ENCODE measurements around the gene SLBP.

SLBP gene

GRCh38 chr4:1654216-1654955 lies 57.7 kb downstream of the SLBP start:
- H3K9me3 ChIP-seq (ENCODE audit: severe bottlenecking): no peaks in the 10 kb centered on the region
- DNase-seq: no peak
- H3K36me3 ChIP-seq: no peaks in the 10 kb centered on the region
- no peak overlapping the region for H3K27ac ChIP-seq
- TF ChIP-seq, protein P1, sequence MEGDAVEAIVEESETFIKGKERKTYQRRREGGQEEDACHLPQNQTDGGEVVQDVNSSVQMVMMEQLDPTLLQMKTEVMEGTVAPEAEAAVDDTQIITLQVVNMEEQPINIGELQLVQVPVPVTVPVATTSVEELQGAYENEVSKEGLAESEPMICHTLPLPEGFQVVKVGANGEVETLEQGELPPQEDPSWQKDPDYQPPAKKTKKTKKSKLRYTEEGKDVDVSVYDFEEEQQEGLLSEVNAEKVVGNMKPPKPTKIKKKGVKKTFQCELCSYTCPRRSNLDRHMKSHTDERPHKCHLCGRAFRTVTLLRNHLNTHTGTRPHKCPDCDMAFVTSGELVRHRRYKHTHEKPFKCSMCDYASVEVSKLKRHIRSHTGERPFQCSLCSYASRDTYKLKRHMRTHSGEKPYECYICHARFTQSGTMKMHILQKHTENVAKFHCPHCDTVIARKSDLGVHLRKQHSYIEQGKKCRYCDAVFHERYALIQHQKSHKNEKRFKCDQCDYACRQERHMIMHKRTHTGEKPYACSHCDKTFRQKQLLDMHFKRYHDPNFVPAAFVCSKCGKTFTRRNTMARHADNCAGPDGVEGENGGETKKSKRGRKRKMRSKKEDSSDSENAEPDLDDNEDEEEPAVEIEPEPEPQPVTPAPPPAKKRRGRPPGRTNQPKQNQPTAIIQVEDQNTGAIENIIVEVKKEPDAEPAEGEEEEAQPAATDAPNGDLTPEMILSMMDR (IDR thresholded peaks at IDR 0.05; ENCODE audit: low read depth, low read length): no peak
- no peaks in the 10 kb centered on the region for H3K27me3 ChIP-seq (ENCODE audit: insufficient read depth, low read depth, severe bottlenecking)
- H3K4me3 ChIP-seq (ENCODE audit: low read depth, low read length): no peak overlapping the region

DNA sequence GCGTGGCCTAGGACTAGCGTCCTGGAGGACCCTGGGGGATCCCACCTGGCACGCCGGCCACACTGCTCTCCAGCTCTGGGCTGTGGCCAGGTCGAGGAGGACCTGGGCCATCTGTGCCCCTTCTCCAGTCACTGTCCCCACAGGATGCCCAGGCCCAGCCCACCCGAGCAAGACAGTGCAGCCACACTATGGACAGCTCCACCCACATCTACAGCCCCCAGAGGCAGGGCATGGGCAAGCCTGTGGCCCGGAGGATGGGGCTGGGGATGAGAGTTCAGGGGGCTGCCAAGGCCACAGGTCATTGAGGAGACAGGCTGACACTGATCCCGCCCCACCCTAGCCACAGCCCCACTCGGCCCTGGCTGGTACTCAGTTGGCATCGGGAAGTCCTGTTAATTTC lies 58.3 kb downstream of the SLBP start:
- Histone ChIP-seq H3K9me3 (ENCODE audit: severe bottlenecking) (no peaks in the 10 kb centered on the region), H3K4me3 (ENCODE audit: low read depth, low read length) (no peak overlapping the region), H3K27me3 (ENCODE audit: insufficient read depth, low read depth, severe bottlenecking) (no peaks in the 10 kb centered on the region), H3K36me3 (no peaks in the 10 kb centered on the region), H3K27ac (no peak overlapping the region)
- DNase-seq: no peak
- TF ChIP-seq, protein P1 (IDR thresholded peaks at IDR 0.05; ENCODE audit: low read depth, low read length): no peak

- Histone ChIP-seq H3K27ac (no peak overlapping the region), H3K9me3 (ENCODE audit: severe bottlenecking) (no peaks in the 10 kb centered on the region), H3K36me3 (no peaks in the 10 kb centered on the region), H3K27me3 (ENCODE audit: insufficient read depth, low read depth, severe bottlenecking) (no peaks in the 10 kb centered on the region), H3K4me3 (ENCODE audit: low read depth, low read length) (no peak overlapping the region)
- TF ChIP-seq, protein P1 (IDR thresholded peaks at IDR 0.05; ENCODE audit: low read depth, low read length): no peak
- DNase-seq: no peak
Measured at GRCh38 chr4:1652088-1652487, 60.0 kb downstream of the SLBP start.

GRCh38 chr4:1651609-1652008 lies 60.5 kb downstream of the SLBP start:
- TF ChIP-seq, protein P1 (IDR thresholded peaks at IDR 0.05; ENCODE audit: low read depth, low read length): no peak
- Histone ChIP-seq H3K36me3 (no peaks in the 10 kb centered on the region), H3K9me3 (ENCODE audit: severe bottlenecking) (no peaks in the 10 kb centered on the region), H3K27me3 (ENCODE audit: insufficient read depth, low read depth, severe bottlenecking) (no peaks in the 10 kb centered on the region), H3K4me3 (ENCODE audit: low read depth, low read length) (no peak overlapping the region), H3K27ac (no peak overlapping the region)
- DNase-seq: no peak

DNA sequence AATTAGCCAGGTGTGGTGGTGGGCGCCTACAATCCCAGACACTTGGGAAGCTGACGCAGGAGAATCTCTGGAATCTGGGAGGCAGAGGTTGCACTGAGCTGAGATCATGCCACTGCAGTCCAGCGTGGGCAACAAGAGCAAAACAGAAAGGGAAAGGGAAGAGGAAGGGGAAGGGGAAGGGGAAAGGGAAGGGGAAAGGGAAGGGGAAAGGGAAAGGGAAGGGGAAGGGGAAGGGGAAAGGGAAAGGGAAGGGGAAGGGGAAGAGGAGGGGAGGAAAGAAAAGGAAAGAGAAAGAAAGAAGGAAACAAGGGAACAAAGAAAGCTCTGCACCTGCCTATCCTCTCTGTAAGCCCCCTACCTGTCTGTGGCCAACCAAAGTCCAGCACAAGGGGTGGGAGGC lies 63.2 kb downstream of the SLBP start:
- H3K4me3 ChIP-seq (ENCODE audit: low read depth, low read length): no peak overlapping the region
- TF ChIP-seq, protein P1 (IDR thresholded peaks at IDR 0.05; ENCODE audit: low read depth, low read length): no peak
- H3K27ac ChIP-seq: no peak overlapping the region
- no peaks in the 10 kb centered on the region for H3K27me3 ChIP-seq (ENCODE audit: insufficient read depth, low read depth, severe bottlenecking)
- H3K9me3 ChIP-seq (ENCODE audit: severe bottlenecking): no peaks in the 10 kb centered on the region
- H3K36me3 ChIP-seq: no peaks in the 10 kb centered on the region
- DNase-seq: no peak

- DNase-seq: peak; percentile 44
- TF ChIP-seq, protein P1 (IDR thresholded peaks at IDR 0.05; ENCODE audit: low read depth, low read length): peak; percentile 18; the same call in 1 of the 2 replicates
- Histone ChIP-seq H3K36me3 (no peaks in the 10 kb centered on the region), H3K27me3 (ENCODE audit: insufficient read depth, low read depth, severe bottlenecking) (no peaks in the 10 kb centered on the region), H3K9me3 (ENCODE audit: severe bottlenecking) (no peaks in the 10 kb centered on the region), H3K4me3 (ENCODE audit: low read depth, low read length) (no peak overlapping the region), H3K27ac (no peak overlapping the region)
Measured at GRCh38 chr4:1647432-1647831, 64.7 kb downstream of the SLBP start.

Data from WERI-Rb-1 (cell line).